ENCODE data around the gene MROH2B.
"Not testable (repeated sequence)": the region's sequence is repeated elsewhere in the genome, so short reads cannot be mapped to it uniquely, and the experiment has no call there.

MROH2B gene

GRCh38 chr5:41071242-41071641 is at the start of gene MROH2B:
MROH2B (minus strand) TSS chr5:41071342; CDS start chr5:41070852, 490 bp downstream.
- DNase-seq, result no peak

- DNase-seq, result no peak
These were observed 49.5 kb upstream of the MROH2B start for GRCh38 chr5:41120600-41120999.

- no peak for DNase-seq
These were observed 47.0 kb upstream of the MROH2B start for GRCh38 chr5:41118177-41118576.

GRCh38 chr5:41115281-41115680 is 44.1 kb upstream of the MROH2B start:
- DNase-seq, result no peak

GRCh38 chr5:41112486-41113455 is 41.6 kb upstream of the MROH2B start:
- no peak for DNase-seq

GRCh38 chr5:41109186-41109585 is 38.0 kb upstream of the MROH2B start:
- no peak for DNase-seq

- no peak for DNase-seq
These were observed 31.2 kb upstream of the MROH2B start for GRCh38 chr5:41102341-41102740.

- DNase-seq, result no peak
These were observed 26.5 kb upstream of the MROH2B start for GRCh38 chr5:41097642-41098041.

- no peak for DNase-seq
These were observed 24.4 kb upstream of the MROH2B start for GRCh38 chr5:41095324-41096101.

GRCh38 chr5:41094871-41095270 is 23.7 kb upstream of the MROH2B start:
- DNase-seq, result no peak

GRCh38 chr5:41093803-41094202 is 22.7 kb upstream of the MROH2B start:
- no peak for DNase-seq

- DNase-seq, result no peak
These were observed 16.3 kb upstream of the MROH2B start for GRCh38 chr5:41087461-41087860.

- no peak for DNase-seq
These were observed 12.2 kb upstream of the MROH2B start for GRCh38 chr5:41083306-41083705.

GRCh38 chr5:41071975-41072374 is 833 bp upstream of the MROH2B start:
- DNase-seq, result no peak

- no peak for DNase-seq
These were observed 3.2 kb downstream of the MROH2B start for GRCh38 chr5:41067714-41068568.

GRCh38 chr5:41065691-41066335 is 5.3 kb downstream of the MROH2B start:
- DNase-seq, result no peak

- no peak for DNase-seq
These were observed 13.2 kb downstream of the MROH2B start for GRCh38 chr5:41057940-41058339.

GRCh38 chr5:41057231-41057630 is 13.9 kb downstream of the MROH2B start:
- no peak for DNase-seq

- DNase-seq, result no peak
These were observed 22.2 kb downstream of the MROH2B start for GRCh38 chr5:41048986-41049385.

- DNase-seq, result no peak
These were observed 27.9 kb downstream of the MROH2B start for GRCh38 chr5:41043109-41043747.

- no peak for DNase-seq
These were observed 38.2 kb downstream of the MROH2B start for GRCh38 chr5:41032973-41033372.

- DNase-seq, result not testable (repeated sequence)
These were observed 48.5 kb downstream of the MROH2B start for GRCh38 chr5:41022600-41022999.

Data from activated CD8-positive, alpha-beta memory T cell treated with anti-CD3 and anti-CD28 coated beads for 24 hours (primary cell).